ENCODE measurements around the gene ASAH2. TPM values are rescaled to one million over a fixed set of nuclear protein-coding genes. Genes with fewer than 3 reads are reported as not detected.

The ASAH2 gene
- total and polyA plus RNA-seq, 2 of the 13 experiments (the other 11 are each of a cell fraction or from before 2014, with no cell fraction given) = 16.0 to 17.9 TPM

- no peak overlapping the region for H2AFZ ChIP-seq (ENCODE audit: low read length)
- no peaks in the 10 kb centered on the region for H4K20me1 ChIP-seq (ENCODE audit: insufficient read depth, low read length)
- H3K27me3 ChIP-seq (ENCODE audit: control insufficient read depth in 1 of 2, insufficient read depth in 2 of 2, low read length in 2 of 2) = no peaks in the 10 kb centered on the region
- no TSS peak for BruUV-seq (replicated peaks)
- in situ Hi-C loops (cut with HindIII; ENCODE audit: extremely low pct_ligation_motif_present, low pct_unique_long_range_greater_than_20kb) (no loop called here), intact Hi-C loops (cut with micrococcal nuclease; ENCODE audit: unreplicated experiment) (no loop called here)
- FAIRE-seq (no peak), DNase-seq (ENCODE audit: low spot score) (no peak), ATAC-seq (no peak)
- H3K9ac ChIP-seq (ENCODE audit: insufficient read depth, low read depth, low read length) = no peak overlapping the region
- no peak overlapping the region for H3K4me3 ChIP-seq (replicated peaks in 1 of 3; ENCODE audit: insufficient read depth in 1 of 3, low read depth in 2 of 3, low read length in 3 of 3)
- no peaks in the 10 kb centered on the region for H3K9me3 ChIP-seq (ENCODE audit: low read length)
- no peaks in the 10 kb centered on the region for H3K36me3 ChIP-seq (replicated peaks in 1 of 2; ENCODE audit: control insufficient read depth in 1 of 2, insufficient read depth in 2 of 2, low read length in 2 of 2)
- ChIA-PET POLR2A (no interaction called here), CTCF (ENCODE audit: low intra/inter-chr PET ratio, low total read pairs) (no interaction called here)
- TF ChIP-seq ZNF7 (CRISPR knock-in tag; IDR thresholded peaks at IDR 0.05) = peak; percentile 49; the same call in 1 of the 2 replicates
- TF ChIP-seq, protein P1, sequence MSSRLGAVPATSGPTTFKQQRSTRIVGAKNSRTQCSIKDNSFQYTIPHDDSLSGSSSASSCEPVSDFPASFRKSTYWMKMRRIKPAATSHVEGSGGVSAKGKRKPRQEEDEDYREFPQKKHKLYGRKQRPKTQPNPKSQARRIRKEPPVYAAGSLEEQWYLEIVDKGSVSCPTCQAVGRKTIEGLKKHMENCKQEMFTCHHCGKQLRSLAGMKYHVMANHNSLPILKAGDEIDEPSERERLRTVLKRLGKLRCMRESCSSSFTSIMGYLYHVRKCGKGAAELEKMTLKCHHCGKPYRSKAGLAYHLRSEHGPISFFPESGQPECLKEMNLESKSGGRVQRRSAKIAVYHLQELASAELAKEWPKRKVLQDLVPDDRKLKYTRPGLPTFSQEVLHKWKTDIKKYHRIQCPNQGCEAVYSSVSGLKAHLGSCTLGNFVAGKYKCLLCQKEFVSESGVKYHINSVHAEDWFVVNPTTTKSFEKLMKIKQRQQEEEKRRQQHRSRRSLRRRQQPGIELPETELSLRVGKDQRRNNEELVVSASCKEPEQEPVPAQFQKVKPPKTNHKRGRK (CRISPR knock-in tag; IDR thresholded peaks at IDR 0.05) = 0 out of 2 replicates have a peak, but pooled peaks have one; percentile 35
- no peak for TF ChIP-seq TBX3 (IDR thresholded peaks at IDR 0.05; ENCODE audit: borderline replicate concordance)
- no peak overlapping the region for H3K4me2 ChIP-seq (ENCODE audit: low read depth, low read length)
- H3K79me2 ChIP-seq (ENCODE audit: insufficient read depth, low read length) = no peaks in the 10 kb centered on the region
- H3K4me1 ChIP-seq (ENCODE audit: insufficient read depth, low read length) = peaks cover 66% of the 10 kb centered on the region
- WGBS (ENCODE audit: low lambda C conversion rate) = 79% methylated on average over 4 of the region's 4 CpGs
- H3K27ac ChIP-seq (ENCODE audit: extremely low read length, insufficient read depth, low read length) = no peak overlapping the region
These were observed 22.6 kb downstream of the ASAH2 start for GRCh38 chr10:50228672-50229071.

- no peaks in the 10 kb centered on the region for H3K27me3 ChIP-seq (ENCODE audit: control insufficient read depth in 1 of 2, insufficient read depth in 2 of 2, low read length in 2 of 2)
- H3K9ac ChIP-seq (ENCODE audit: insufficient read depth, low read depth, low read length) = no peak overlapping the region
- no peaks in the 10 kb centered on the region for H3K79me2 ChIP-seq (ENCODE audit: insufficient read depth, low read length)
- no peak for FAIRE-seq
- ChIA-PET CTCF (ENCODE audit: low intra/inter-chr PET ratio, low total read pairs) (no interaction called here), POLR2A (no interaction called here)
- no peaks in the 10 kb centered on the region for H4K20me1 ChIP-seq (ENCODE audit: insufficient read depth, low read length)
- H3K4me2 ChIP-seq (ENCODE audit: low read depth, low read length) = no peak overlapping the region
- H2AFZ ChIP-seq (ENCODE audit: low read length) = no peak overlapping the region
- no peak overlapping the region for H3K27ac ChIP-seq (ENCODE audit: extremely low read length, insufficient read depth, low read length)
- H3K36me3 ChIP-seq (replicated peaks in 1 of 2; ENCODE audit: control insufficient read depth in 1 of 2, insufficient read depth in 2 of 2, low read length in 2 of 2) = no peaks in the 10 kb centered on the region
- intact Hi-C loops (cut with micrococcal nuclease; ENCODE audit: unreplicated experiment) (no loop called here), in situ Hi-C loops (cut with HindIII; ENCODE audit: extremely low pct_ligation_motif_present, low pct_unique_long_range_greater_than_20kb) (no loop called here)
- 10% methylated on average over 1 of the region's 1 CpG for WGBS (ENCODE audit: low lambda C conversion rate)
- peaks cover 45% of the 10 kb centered on the region for H3K4me1 ChIP-seq (ENCODE audit: insufficient read depth, low read length)
- H3K9me3 ChIP-seq (ENCODE audit: low read length) = no peaks in the 10 kb centered on the region
- TF ChIP-seq SOX13 (IDR thresholded peaks at IDR 0.05) (peak; percentile 53; the same call in 1 of the 2 replicates), SOX13 (CRISPR knock-in tag; conservative IDR thresholded peaks at IDR 0.05 in 1 of 2, IDR thresholded peaks at IDR 0.05 in 1 of 2) (peak in 1 of 2 experiments; percentile 84; a peak in 2 of 4 replicates), ZNF75D (CRISPR knock-in tag; IDR thresholded peaks at IDR 0.05; ENCODE audit: borderline replicate concordance) (no peak)
- ATAC-seq = no peak
- no peak for DNase-seq (ENCODE audit: low spot score)
- BruUV-seq (replicated peaks) = no TSS peak
- no peak overlapping the region for H3K4me3 ChIP-seq (replicated peaks in 1 of 3; ENCODE audit: insufficient read depth in 1 of 3, low read depth in 2 of 3, low read length in 3 of 3)
These were observed 24.7 kb downstream of the ASAH2 start for GRCh38 chr10:50226610-50227009.

Measured in HepG2 (cell line).